ENCODE results near the gene PPP1R36.
"Not testable (repeated sequence)": the region's sequence is repeated elsewhere in the genome, so short reads cannot be mapped to it uniquely, and the experiment has no call there.

The PPP1R36 gene

GRCh38 chr14:64522591-64523355 lies 27.0 kb upstream of the PPP1R36 start:
- DNase-seq: no peak

- no peak for DNase-seq
Observed at GRCh38 chr14:64525354-64525753, 24.4 kb upstream of the PPP1R36 start.

DNA sequence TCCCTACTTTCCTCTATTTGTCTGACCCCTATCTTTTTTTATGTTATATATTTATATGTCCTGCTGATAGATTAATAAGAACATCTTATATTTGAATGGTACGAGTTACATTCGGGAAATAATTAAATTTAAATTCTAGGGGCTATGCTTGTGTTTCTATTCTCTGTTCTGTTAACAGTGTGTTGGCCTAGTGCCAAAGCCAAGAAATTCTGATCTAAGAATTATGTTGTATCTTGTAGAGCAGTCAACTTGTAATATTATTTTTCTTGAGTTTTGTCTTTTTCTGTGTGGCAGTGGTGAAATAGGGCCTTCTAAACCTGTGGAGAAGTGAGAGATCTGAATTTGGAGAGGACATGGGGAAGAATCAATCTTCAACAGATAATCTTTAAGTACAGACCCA lies 18.2 kb upstream of the PPP1R36 start:
- no peak for DNase-seq

GRCh38 chr14:64536488-64537245 lies 13.1 kb upstream of the PPP1R36 start:
- DNase-seq: no peak

DNA sequence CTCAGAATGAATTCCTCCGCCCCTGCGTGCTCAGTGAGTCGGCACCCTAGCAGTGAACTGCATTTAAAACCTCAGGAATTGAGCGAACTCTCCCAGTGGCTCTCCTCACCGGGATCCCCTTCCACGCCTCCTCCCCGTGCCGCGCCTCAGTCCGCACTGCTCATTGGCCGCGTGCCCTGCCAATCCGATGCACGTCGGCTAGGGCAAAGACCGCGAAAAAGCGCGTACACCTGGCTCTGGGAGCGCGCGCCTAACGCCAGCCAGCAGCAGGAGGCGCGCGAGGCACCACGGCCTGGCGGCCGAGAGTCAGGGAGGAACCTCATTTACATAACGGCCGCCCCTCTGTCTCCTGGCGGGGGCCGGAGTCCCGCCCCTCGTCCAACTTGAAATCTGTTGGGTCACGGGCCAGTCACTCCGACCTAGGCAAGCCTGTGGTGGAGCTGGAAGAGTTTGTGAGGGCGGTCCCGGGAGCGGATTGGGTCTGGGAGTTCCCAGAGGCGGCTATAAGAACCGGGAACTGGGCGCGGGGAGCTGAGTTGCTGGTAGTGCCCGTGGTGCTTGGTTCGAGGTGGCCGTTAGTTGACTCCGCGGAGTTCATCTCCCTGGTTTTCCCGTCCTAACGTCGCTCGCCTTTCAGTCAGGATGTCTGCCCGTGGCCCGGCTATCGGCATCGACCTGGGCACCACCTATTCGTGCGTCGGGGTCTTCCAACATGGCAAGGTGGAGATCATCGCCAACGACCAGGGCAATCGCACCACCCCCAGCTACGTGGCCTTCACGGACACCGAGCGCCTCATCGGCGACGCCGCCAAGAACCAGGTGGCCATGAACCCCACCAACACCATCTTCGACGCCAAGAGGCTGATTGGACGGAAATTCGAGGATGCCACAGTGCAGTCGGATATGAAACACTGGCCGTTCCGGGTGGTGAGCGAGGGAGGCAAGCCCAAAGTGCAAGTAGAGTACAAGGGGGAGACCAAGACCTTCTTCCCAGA lies 9.3 kb upstream of the PPP1R36 start, which contains the start of gene HSPA2:
Gene HSPA2, plus strand, starts transcription at position 534 of the 995 bp plus-strand sequence. Its CDS starts 109 bp downstream, at position 643.
- DNase-seq: peak; percentile 99 to 100 (median 99)

DNA sequence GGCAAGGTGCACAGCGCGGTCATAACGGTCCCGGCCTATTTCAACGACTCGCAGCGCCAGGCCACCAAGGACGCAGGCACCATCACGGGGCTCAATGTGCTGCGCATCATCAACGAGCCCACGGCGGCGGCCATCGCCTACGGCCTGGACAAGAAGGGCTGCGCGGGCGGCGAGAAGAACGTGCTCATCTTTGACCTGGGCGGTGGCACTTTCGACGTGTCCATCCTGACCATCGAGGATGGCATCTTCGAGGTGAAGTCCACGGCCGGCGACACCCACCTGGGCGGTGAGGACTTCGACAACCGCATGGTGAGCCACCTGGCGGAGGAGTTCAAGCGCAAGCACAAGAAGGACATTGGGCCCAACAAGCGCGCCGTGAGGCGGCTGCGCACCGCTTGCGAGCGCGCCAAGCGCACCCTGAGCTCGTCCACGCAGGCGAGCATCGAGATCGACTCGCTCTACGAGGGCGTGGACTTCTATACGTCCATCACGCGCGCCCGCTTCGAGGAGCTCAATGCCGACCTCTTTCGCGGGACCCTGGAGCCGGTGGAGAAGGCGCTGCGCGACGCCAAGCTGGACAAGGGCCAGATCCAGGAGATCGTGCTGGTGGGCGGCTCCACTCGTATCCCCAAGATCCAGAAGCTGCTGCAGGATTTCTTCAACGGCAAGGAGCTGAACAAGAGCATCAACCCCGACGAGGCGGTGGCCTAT lies 8.3 kb upstream of the PPP1R36 start:
- no peak for DNase-seq

GRCh38 chr14:64541972-64542835 lies 7.6 kb upstream of the PPP1R36 start:
- no peak for DNase-seq

DNA sequence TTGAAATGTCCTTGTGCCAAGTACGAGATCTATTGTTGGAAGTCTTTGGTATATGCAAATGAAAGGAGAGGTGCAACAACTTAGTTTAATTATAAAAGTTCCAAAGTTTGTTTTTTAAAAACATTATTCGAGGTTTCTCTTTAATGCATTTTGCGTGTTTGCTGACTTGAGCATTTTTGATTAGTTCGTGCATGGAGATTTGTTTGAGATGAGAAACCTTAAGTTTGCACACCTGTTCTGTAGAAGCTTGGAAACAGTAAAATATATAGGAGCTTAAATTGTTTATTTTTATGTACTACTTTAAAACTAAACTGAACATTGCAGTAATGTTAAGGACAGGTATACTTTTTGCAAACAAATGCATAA lies 6.9 kb upstream of the PPP1R36 start:
- no peak for DNase-seq

DNA sequence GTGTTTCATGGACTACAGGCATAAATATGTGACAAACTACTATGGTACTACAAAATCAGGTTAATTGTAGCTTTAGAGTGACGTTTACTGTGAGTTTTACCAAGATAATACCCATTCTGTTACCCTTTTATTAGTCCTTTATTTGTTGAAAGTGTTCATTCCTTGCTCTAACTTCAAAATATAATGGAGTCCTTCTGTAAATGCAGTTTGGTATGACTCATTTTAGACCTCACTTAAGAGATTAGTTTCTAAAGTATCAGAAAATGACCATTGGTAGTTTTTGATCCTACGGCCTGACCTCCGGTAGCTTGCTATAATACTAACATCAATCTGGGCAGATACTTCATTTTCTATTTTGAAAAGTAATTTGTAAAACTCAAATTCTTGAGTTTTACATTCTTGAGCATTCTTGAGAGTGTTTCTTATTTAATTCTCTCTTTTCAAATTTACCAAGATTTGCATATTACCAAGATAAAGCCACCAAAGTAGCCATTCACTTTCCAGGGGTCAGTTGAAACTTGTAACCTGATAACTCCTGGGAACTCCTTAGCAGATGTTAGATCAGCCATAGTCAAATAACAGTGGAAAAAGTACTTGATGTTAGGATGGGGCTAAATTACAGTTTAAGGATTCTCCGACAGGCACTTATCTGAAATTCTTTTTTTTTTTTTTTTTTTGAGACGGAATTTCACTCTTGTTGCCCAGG lies 5.0 kb upstream of the PPP1R36 start:
- no peak for DNase-seq

- no peak for DNase-seq
Observed at GRCh38 chr14:64549016-64549415, 745 bp upstream of the PPP1R36 start.

DNA sequence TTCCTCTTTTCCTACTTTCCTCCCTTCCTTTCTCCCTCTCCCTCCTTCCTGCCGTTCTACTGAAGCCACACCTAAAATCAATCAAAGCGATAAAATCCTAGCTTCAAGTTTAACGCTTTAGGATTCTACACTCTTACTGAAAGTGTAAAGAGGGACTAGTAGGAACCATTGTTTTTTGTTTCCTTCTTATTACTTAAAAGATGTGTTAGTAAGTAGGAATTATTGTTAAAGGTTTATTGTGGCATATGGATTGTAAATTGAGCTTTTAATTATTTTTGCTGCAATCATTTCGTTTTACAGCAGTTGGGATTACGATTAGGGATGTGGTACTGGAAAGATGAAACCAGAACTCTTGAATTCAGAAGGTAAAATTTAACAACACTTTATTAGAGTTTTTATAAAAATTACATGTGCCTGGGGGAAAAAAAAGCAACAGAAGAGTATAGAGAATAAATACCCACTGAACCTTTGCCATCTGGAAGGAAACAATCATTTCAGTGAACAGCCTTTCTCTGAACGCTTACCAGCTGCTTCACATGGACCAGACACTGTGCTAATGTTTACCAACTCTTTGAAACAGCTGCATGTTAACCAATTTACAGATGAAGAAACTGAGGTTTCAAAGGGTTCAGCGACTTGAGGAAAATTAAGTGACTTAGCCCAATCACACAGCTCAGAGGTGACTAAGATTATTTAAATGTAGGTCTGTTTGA lies 1.0 kb downstream of the PPP1R36 start:
- DNase-seq: no peak

DNA sequence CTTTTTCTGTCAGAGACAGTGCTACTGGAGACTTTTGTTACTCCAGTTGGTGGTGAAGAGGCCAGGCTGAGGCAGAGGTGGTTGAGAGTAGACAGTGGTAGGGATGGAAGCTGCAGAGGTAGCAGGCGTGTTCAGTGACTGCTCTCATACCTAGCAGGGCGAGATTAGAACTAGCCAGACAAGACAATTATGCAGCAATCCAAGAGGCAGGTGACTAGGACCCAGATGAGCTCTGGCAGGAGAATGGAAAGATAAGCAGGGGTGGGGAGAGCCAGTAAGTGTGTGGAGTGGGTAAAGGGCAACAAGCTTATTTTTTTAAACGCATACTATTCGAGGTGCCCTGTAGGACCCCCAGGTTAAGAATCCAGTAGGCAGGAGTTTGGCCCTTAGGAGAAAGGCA lies 4.8 kb downstream of the PPP1R36 start:
- no peak for DNase-seq

DNA sequence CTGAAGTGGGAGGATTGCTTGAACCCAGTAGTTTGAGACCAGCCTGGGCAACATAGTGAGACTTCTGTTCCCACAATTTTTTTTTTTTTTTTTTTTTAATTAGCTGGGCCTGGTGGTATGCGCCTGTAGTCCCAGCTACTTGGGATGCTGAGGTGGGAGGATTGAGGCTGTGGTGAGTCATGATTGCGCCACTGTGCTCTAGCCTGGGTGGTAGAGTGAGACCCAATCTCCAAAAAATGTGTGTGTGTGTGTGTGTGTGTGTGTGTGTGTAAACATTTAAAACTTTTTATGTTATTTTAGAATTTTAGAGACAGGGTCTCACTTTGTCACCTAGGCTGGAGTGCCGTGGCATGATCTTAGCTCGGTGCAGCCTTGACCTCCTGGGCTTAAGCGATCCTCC lies 6.8 kb downstream of the PPP1R36 start:
- DNase-seq: peak; percentile 38 to 48 (median 38)

DNA sequence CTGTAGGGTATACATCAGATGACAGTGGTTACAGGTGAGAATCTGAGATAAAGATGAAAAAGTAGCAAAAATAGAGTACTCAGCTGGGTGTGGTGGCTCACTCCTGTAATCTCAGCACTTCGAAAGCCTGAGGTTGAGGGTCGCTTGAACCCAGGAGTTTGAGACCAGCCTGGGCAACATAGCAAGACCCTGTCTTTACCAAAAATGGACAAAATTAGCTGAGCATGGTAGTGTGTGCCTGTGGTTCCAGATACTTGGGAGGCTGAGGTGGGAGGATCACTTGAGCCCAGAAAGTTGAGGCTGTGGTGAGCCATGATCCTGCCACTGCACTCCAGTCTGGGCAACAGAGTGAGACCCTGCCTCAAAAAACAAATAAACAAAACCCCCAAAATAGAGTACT lies 8.5 kb downstream of the PPP1R36 start:
- DNase-seq: not testable (repeated sequence)

- no peak for DNase-seq
Observed at GRCh38 chr14:64561631-64562030, 11.9 kb downstream of the PPP1R36 start.

DNA sequence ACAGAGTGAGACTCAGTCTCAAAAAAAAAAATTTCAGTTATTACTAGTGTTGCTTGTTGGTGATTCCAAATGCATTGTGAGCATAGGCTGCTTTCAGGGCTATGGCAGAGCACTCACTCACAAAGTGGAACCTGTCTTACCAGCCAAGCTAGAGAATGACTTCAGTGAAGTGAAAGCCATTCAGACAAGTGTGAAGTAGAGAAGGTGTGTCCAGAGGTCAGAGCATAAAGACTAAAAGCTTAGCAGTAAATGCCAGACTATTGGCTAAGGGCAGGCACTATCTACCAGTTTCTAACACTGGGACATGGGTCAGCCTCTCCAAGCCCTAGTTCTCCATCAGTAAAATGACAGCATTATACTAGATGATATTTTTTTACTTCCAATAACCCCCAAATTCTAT lies 12.7 kb downstream of the PPP1R36 start:
- DNase-seq: no peak

- DNase-seq: no peak
Observed at GRCh38 chr14:64563696-64564095, 13.9 kb downstream of the PPP1R36 start.

DNA sequence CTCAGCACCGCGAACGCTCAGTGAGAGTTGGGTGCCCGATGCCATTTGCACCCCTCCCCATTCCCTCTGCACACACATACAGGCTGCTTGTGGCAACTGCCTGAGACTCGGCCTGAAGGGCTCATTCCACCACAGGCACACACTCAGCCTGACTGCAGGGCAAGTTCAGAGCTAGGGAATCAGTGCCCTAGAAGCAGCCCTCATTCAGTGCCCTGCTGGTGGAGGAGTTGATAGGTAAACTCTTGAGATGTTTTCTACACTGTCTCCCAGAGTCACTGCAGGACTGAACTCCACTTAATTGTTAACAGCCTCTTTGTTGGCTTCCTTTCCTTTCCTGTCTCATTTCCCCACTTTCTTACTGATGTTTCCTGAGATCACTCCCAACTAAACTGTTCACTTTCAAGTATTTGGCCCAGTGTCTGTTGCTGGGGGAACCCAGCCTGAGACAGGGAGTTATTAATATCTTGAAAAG lies 16.9 kb downstream of the PPP1R36 start:
- DNase-seq: no peak

DNA sequence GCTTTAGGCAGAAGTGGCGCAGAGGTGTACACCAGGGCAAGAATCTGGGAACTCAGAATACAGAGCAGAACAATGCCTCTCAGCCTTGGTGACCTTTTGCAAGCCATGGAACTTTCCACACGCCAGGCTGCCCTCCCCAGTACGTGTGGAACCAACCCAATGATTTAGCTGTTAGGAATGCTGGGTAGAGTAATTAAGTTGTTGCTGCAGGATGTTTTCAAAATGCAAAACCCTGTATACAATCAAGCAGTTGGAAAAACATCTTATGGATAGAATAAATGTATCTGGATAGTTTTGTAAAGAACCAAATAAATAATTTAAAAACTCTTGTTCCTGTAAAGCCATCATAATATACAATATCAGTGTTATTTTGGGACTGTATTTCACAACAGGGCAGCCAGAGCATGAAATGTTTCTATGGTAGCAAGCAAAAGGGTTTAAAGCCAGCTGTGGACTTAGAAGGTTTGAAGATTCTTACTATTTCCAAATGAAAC lies 19.4 kb downstream of the PPP1R36 start:
- DNase-seq: no peak

DNA sequence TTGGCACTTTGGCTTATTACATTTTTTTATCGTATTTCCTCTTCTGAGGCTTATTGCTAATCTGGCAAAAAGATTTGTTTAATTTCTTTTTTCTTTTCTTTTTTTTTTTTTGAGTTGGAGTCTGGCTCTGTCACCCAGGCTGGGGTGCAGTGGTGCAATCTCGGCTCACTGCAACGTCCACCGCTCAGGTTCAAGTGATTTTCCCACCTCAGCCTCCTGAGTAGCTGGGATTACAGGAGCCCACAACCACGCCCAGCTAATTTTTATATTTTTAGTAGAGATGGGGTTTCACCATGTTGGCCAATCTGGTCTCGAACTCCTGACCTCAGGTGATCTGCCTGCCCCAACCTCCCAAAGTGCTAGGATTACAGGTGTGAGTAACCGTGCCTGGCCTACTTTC lies 19.9 kb downstream of the PPP1R36 start:
- DNase-seq: not testable (repeated sequence)
